Fibroblast of pulmonary artery (primary cell): ENCODE results near the gene ACBD3.

ENCODE experiments used
- DNase-seq: peaks from one replicate; pipeline ENCODE4 v3.0.0-alpha.2; 2010; ENCODE audit warnings: low read depth
- H3K4me3 ChIP-seq: replicated peaks from 2 replicates; pipeline ENCODE4 v1.5.1; 2011; ENCODE audit warnings: low read depth, mild to moderate bottlenecking, control low read depth, low read length, moderate library complexity
- CTCF ChIP-seq: IDR thresholded peaks from 2 replicates; pipeline ENCODE4 v1.5.1; 2011; ENCODE audit warnings: mild to moderate bottlenecking, control low read depth, low read length, inconsistent platforms; ENCODE audit errors: missing control alignments

The ACBD3 gene

GRCh38 chr1:226222686-226223085 is 36.1 kb upstream of the ACBD3 start:
- no peak for TF ChIP-seq CTCF
- H3K4me3 ChIP-seq: no peak overlapping the region
- DNase-seq: no peak

GRCh38 chr1:226220473-226221189 is 34.1 kb upstream of the ACBD3 start:
- no peak for TF ChIP-seq CTCF
- DNase-seq: no peak

GRCh38 chr1:226217273-226217672 is 30.7 kb upstream of the ACBD3 start:
- no peak for TF ChIP-seq CTCF
- no peak overlapping the region for H3K4me3 ChIP-seq
- DNase-seq: peak; percentile 25

More at GRCh38 chr1:226220473-226221189, 34.1 kb upstream of the ACBD3 start:
- H3K4me3 ChIP-seq: no peak overlapping the region

GRCh38 chr1:226216056-226216455 is 29.5 kb upstream of the ACBD3 start:
- TF ChIP-seq CTCF: no peak
- no peak overlapping the region for H3K4me3 ChIP-seq
- no peak for DNase-seq

GRCh38 chr1:226215239-226215638 is 28.7 kb upstream of the ACBD3 start:
- DNase-seq: no peak
- no peak for TF ChIP-seq CTCF
- no peak overlapping the region for H3K4me3 ChIP-seq

- H3K4me3 ChIP-seq: no peak overlapping the region
- no peak for TF ChIP-seq CTCF
- DNase-seq: no peak
Observed at GRCh38 chr1:226212545-226212944, 26.0 kb upstream of the ACBD3 start.
